Measurements from ENCODE around the gene C1QL4.

Gene C1QL4

GRCh38 chr12:49368240-49368600 lies 31.2 kb upstream of the C1QL4 start:
- Histone ChIP-seq H3K4me3 (ENCODE audit: low read depth, low read length, poor library complexity, severe bottlenecking) (peak overlapping the region; percentile 84), H4K20me1 (ENCODE audit: insufficient read depth, low read length) (no peaks in the 10 kb centered on the region), H3K4me2 (ENCODE audit: low read length) (peak overlapping the region; percentile 81), H3K9ac (ENCODE audit: low read length) (peak overlapping the region; percentile 98), H3K36me3 (ENCODE audit: insufficient read depth, low read length) (peaks cover 10% of the 10 kb centered on the region; the same call in 1 of the 2 replicates), H3K9me3 (ENCODE audit: low read length) (no peaks in the 10 kb centered on the region), H2AFZ (ENCODE audit: low read length) (no peak overlapping the region), H3K9me2 (ENCODE audit: low read depth, low read length) (no peaks in the 10 kb centered on the region), H3K79me2 (ENCODE audit: insufficient read depth, low read length) (peaks cover 43% of the 10 kb centered on the region), H3K4me1 (ENCODE audit: insufficient read depth, low read length, severe bottlenecking) (peaks cover 30% of the 10 kb centered on the region), H3K27me3 (ENCODE audit: insufficient read depth, low read length) (no peaks in the 10 kb centered on the region), H3F3A (ENCODE audit: insufficient read depth, low read length) (no peaks in the 10 kb centered on the region), H3K27ac (ENCODE audit: low read depth, low read length, poor library complexity, severe bottlenecking) (peak overlapping the region; percentile 77)
- TF ChIP-seq, protein P1, sequence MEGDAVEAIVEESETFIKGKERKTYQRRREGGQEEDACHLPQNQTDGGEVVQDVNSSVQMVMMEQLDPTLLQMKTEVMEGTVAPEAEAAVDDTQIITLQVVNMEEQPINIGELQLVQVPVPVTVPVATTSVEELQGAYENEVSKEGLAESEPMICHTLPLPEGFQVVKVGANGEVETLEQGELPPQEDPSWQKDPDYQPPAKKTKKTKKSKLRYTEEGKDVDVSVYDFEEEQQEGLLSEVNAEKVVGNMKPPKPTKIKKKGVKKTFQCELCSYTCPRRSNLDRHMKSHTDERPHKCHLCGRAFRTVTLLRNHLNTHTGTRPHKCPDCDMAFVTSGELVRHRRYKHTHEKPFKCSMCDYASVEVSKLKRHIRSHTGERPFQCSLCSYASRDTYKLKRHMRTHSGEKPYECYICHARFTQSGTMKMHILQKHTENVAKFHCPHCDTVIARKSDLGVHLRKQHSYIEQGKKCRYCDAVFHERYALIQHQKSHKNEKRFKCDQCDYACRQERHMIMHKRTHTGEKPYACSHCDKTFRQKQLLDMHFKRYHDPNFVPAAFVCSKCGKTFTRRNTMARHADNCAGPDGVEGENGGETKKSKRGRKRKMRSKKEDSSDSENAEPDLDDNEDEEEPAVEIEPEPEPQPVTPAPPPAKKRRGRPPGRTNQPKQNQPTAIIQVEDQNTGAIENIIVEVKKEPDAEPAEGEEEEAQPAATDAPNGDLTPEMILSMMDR (IDR thresholded peaks at IDR 0.05; ENCODE audit: low read length): no peak
- no peak for TF ChIP-seq EZH2 (IDR thresholded peaks at IDR 0.05; ENCODE audit: borderline replicate concordance, low read length)

- H3K4me1 ChIP-seq (ENCODE audit: insufficient read depth, low read length, severe bottlenecking): peaks cover 30% of the 10 kb centered on the region
Observed at GRCh38 chr12:49367381-49368239, 30.6 kb upstream of the C1QL4 start, which contains the start of gene SPATS2. TSS of gene SPATS2 (plus strand) at chr12:49367462. CDS start at chr12:49461013, 93,551 bp downstream.

GRCh38 chr12:49366652-49367380 lies 29.8 kb upstream of the C1QL4 start:
- H3K4me2 ChIP-seq (ENCODE audit: low read length): peak overlapping the region; percentile 81
- H4K20me1 ChIP-seq (ENCODE audit: insufficient read depth, low read length): no peaks in the 10 kb centered on the region
- TF ChIP-seq, protein P1 (IDR thresholded peaks at IDR 0.05; ENCODE audit: low read length): peak; percentile 29; the same call in 1 of the 2 replicates
- no peak for TF ChIP-seq EZH2 (IDR thresholded peaks at IDR 0.05; ENCODE audit: borderline replicate concordance, low read length)
- H3K79me2 ChIP-seq (ENCODE audit: insufficient read depth, low read length): peaks cover 36% of the 10 kb centered on the region
- H3K27me3 ChIP-seq (ENCODE audit: insufficient read depth, low read length): no peaks in the 10 kb centered on the region
- H3K9ac ChIP-seq (ENCODE audit: low read length): peak overlapping the region; percentile 98
- H3K9me2 ChIP-seq (ENCODE audit: low read depth, low read length): no peaks in the 10 kb centered on the region
- H3K36me3 ChIP-seq (ENCODE audit: insufficient read depth, low read length): peaks cover 5% of the 10 kb centered on the region; the same call in 1 of the 2 replicates
- H3K4me3 ChIP-seq (ENCODE audit: low read depth, low read length, poor library complexity, severe bottlenecking): peak overlapping the region; percentile 84
- peaks cover 30% of the 10 kb centered on the region for H3K4me1 ChIP-seq (ENCODE audit: insufficient read depth, low read length, severe bottlenecking)
- H3F3A ChIP-seq (ENCODE audit: insufficient read depth, low read length): no peaks in the 10 kb centered on the region
- H2AFZ ChIP-seq (ENCODE audit: low read length): peak overlapping the region; percentile 70; the same call in 1 of the 2 replicates
- H3K9me3 ChIP-seq (ENCODE audit: low read length): no peaks in the 10 kb centered on the region
- H3K27ac ChIP-seq (ENCODE audit: low read depth, low read length, poor library complexity, severe bottlenecking): peak overlapping the region; percentile 84

More at GRCh38 chr12:49367381-49368239, 30.6 kb upstream of the C1QL4 start, which contains the start of gene SPATS2:
- Histone ChIP-seq H3K4me2 (ENCODE audit: low read length) (peak within 1 kb of the TSS; percentile 81), H3K79me2 (ENCODE audit: insufficient read depth, low read length) (peaks cover 42% of the 10 kb centered on the region), H4K20me1 (ENCODE audit: insufficient read depth, low read length) (no peaks in the 10 kb centered on the region), H2AFZ (ENCODE audit: low read length) (peak within 1 kb of the TSS; percentile 70; the same call in 1 of the 2 replicates), H3K4me3 (ENCODE audit: low read depth, low read length, poor library complexity, severe bottlenecking) (peak within 1 kb of the TSS; percentile 84), H3K9me2 (ENCODE audit: low read depth, low read length) (no peaks in the 10 kb centered on the region), H3K9me3 (ENCODE audit: low read length) (no peaks in the 10 kb centered on the region), H3K27me3 (ENCODE audit: insufficient read depth, low read length) (no peaks in the 10 kb centered on the region), H3F3A (ENCODE audit: insufficient read depth, low read length) (no peaks in the 10 kb centered on the region), H3K36me3 (ENCODE audit: insufficient read depth, low read length) (peaks cover 9% of the 10 kb centered on the region; the same call in 1 of the 2 replicates), H3K27ac (ENCODE audit: low read depth, low read length, poor library complexity, severe bottlenecking) (peak within 1 kb of the TSS; percentile 84), H3K9ac (ENCODE audit: low read length) (peak within 1 kb of the TSS; percentile 98)
- TF ChIP-seq EZH2 (IDR thresholded peaks at IDR 0.05; ENCODE audit: borderline replicate concordance, low read length): no peak
- TF ChIP-seq, protein P1 (IDR thresholded peaks at IDR 0.05; ENCODE audit: low read length): no peak

Data from OCI-LY1 (cell line).